ENCODE data around the gene CLRN1. TPM values are rescaled to one million over a fixed set of nuclear protein-coding genes. Genes with fewer than 3 reads are reported as not detected.

Gene CLRN1
- total RNA-seq, 3 donors from 2014 or later, result not detected

- no peaks in the 10 kb centered on the region for H3K9me3 ChIP-seq
- H3K4me3 ChIP-seq, result no peak overlapping the region
- TF ChIP-seq, protein P1, sequence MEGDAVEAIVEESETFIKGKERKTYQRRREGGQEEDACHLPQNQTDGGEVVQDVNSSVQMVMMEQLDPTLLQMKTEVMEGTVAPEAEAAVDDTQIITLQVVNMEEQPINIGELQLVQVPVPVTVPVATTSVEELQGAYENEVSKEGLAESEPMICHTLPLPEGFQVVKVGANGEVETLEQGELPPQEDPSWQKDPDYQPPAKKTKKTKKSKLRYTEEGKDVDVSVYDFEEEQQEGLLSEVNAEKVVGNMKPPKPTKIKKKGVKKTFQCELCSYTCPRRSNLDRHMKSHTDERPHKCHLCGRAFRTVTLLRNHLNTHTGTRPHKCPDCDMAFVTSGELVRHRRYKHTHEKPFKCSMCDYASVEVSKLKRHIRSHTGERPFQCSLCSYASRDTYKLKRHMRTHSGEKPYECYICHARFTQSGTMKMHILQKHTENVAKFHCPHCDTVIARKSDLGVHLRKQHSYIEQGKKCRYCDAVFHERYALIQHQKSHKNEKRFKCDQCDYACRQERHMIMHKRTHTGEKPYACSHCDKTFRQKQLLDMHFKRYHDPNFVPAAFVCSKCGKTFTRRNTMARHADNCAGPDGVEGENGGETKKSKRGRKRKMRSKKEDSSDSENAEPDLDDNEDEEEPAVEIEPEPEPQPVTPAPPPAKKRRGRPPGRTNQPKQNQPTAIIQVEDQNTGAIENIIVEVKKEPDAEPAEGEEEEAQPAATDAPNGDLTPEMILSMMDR (IDR thresholded peaks at IDR 0.05), result no peak
- intact Hi-C loops (cut with DNase I, micrococcal nuclease), result no loop called here
- DNase-seq (no peak), ATAC-seq (no peak)
- no peaks in the 10 kb centered on the region for H3K36me3 ChIP-seq (ENCODE audit: low read depth)
- H3K4me1 ChIP-seq (ENCODE audit: low read depth), result no peaks in the 10 kb centered on the region
Measured at GRCh38 chr3:150876611-150877265, 95.8 kb downstream of the CLRN1 start.

Other genes with a start within 250 kb of the CLRN1 start
- gene SIAH2, start 209.6 kb downstream of the CLRN1 start, total RNA-seq, result 10 to 100 TPM; 17.2 to 31.8 (median 23.5) TPM
- not detected for gene MINDY4B, start 67.3 kb downstream of the CLRN1 start, total RNA-seq
- gene MED12L, start 112.9 kb upstream of the CLRN1 start, total RNA-seq, result 1 to 10 TPM in 1 of 3 donors, under 1 TPM in 2; 0.39 to 2.4 (median 0.55) TPM
- gene GPR171, start 230.5 kb upstream of the CLRN1 start, total RNA-seq, result 1 to 10 TPM; 1.3 to 1.5 (median 1.4) TPM

Measured in mucosa of descending colon (tissue), 3 donors.